HG02642 (cell line): ENCODE results near the gene AXIN2.

Experiments used
- ATAC-seq: cut with Tn5 transposase; IDR thresholded peaks from one replicate; pipeline ENCODE4 v1.9.1; 2021; ENCODE audit warnings: mild to moderate bottlenecking; ENCODE audit not compliant: unreplicated experiment, poor library complexity

AXIN2 gene

DNA sequence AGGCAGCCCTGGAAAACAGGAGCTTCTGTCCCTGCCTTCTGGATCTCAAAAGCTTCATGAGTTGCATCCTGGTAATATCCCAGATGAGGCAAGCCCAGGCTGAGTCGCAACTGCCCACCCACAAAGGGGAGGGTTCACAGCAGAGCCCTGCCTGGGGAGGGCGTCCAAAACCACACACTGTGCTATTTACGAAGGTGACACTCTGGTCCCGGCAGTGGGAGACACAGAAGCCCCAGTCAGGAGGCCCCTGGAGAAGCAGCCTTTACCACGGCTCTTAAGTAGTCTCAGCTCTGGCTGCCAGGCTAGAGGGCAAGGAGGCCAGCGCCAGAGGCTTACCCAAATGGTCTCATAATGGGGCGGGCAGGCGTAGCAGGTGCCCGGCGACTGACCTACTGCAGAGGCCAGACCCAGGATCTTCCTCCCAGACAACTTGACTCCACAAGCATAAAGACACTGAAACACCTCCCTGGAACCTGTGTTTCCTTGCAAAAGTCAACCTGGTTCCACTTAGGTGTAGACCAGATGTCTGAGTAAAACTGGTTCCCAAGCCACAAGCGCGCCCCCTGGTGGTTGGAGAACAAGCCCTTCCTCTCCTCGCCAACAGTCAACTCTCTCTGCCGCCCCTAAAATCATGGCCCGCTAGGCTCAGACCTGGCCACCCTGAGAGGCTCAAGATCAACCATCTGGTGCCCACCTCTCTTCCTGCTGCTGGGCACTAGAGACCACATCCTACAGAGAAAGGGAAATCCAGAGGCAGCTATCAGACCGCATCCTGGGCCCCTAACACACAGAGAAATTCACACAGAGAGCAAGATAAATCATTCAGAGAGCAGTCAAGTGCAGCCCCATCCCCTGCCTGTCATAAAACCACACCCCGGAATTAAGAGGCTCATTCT, 5.2 kb downstream of the AXIN2 start:
- ATAC-seq: no peak

GRCh38 chr17:65554553-65555223, 6.8 kb downstream of the AXIN2 start:
- ATAC-seq: no peak

- no peak for ATAC-seq
These were observed 7.5 kb downstream of the AXIN2 start for GRCh38 chr17:65553646-65554552.

GRCh38 chr17:65553009-65553645, 8.3 kb downstream of the AXIN2 start:
- ATAC-seq: no peak

- no peak for ATAC-seq
These were observed 9.2 kb downstream of the AXIN2 start for GRCh38 chr17:65552214-65552613.

GRCh38 chr17:65551267-65552040, 10.0 kb downstream of the AXIN2 start:
- ATAC-seq: no peak

GRCh38 chr17:65550758-65551157, 10.7 kb downstream of the AXIN2 start:
- no peak for ATAC-seq

- ATAC-seq: no peak
These were observed 11.3 kb downstream of the AXIN2 start for GRCh38 chr17:65550075-65550662.

GRCh38 chr17:65548269-65548969, 13.0 kb downstream of the AXIN2 start:
- no peak for ATAC-seq

DNA sequence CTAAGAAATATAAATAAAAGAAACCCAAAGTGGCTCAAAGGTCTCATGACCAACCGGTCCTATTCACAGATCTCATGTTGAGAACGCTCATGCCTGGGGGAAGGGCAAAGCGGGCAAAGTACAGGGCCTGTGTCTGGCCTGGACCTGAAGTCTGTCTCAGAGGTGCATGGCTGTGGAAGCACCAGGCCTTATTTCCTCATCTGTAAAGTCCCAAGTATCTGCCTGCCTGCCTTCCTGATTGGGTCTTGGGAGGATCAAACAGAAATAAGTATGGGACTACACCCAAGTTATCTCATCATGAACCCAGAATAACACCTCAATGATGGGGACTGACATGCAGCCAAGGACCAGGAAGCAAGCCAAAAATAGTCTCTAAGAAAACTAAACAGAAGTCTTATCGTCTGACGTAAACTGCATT, 14.2 kb downstream of the AXIN2 start:
- no peak for ATAC-seq

DNA sequence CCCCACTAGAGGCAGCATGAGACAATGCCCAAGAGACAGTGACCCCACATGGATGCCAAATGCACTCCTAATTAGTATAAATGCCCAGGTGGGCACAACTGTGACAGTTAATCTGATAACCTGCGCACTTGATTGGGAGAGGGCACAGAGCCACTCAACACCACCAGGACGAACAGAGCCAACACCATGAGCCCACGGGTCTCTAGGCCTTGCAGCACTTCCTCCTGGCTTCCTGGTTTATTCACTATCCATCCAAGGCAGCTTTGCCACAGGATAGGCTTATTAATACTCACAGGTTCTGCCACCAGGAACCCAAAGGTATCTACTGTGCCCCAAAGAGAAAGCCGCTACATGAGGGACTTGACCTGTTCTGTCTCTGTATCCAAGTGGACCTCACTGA, 14.9 kb downstream of the AXIN2 start:
- ATAC-seq: no peak

- ATAC-seq: no peak
These were observed 15.5 kb downstream of the AXIN2 start for GRCh38 chr17:65545705-65546523.

DNA sequence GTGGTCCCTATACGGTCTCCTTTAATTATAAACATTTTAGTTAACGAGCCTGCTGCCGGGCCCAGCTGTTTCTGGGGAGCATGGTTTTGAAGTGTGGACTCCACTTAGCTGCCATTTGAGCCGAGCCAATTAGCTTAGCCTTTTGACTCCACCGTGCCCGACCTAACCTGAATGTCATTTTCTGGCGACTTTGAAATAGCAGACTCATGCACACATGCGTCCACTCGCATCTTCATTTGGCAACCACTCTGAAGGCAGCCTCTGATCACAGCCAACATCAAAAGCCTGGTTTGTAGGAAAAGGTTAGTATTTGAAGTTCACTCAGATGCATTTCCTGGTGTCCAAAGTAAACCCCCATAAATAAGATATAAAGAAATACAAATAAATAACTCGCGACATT, 16.8 kb downstream of the AXIN2 start:
- ATAC-seq: no peak

- ATAC-seq: no peak
These were observed 18.8 kb downstream of the AXIN2 start for GRCh38 chr17:65542610-65543009.

DNA sequence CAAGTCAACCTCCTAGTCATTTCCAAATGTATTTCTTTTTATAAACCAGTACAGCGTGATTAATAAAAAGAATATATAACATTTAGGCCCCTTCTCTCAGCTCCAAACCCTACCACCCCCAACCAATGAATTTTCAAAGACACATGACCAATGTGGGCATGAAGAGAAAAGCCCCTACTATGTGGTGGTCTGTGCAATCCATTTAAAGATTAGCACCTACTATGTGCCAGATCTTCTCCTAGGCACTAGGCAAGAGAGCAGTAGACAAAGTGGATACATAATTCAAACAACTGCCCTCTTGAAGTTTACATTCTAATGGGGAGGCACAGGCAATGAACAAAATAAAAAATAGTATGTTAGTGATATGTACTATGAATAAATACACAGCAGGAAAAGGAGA, 19.4 kb downstream of the AXIN2 start:
- no peak for ATAC-seq

GRCh38 chr17:65541453-65541852, 20.0 kb downstream of the AXIN2 start:
- ATAC-seq: no peak

DNA sequence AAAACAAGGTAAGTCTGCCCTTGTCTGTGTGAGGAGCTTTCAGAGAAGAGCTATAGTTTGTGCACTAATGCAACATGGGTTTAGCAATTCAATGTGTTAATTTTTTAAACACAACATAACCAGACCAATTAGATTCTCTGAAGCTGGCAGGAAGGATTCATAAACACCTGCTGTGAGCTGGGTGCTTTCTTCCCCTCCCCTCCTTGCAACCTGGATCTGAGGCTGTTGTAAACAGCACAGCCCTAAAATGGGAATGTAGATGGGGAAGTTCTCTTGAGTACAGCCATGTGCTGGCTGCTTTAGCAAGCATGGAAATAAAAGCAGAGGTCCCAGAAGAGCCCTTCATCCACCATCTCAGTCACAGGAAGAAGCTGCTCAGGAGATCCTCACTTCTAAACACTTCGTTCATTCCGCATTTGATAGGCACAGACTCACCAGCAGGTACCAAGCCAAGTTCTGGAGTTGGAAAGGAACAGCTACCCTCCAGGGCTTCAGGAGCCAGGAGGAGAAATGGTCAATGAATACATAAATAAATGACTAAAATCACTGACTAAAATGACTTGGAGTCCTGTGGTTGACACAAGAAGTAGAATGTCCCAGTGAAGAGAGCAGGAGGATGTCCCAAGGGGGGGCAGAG, 21.7 kb downstream of the AXIN2 start:
- no peak for ATAC-seq
